Calu3 (cell line): ENCODE data around the gene KRTAP10-9. TPM values are rescaled to one million over a fixed set of nuclear protein-coding genes. Genes with fewer than 3 reads are reported as not detected.
"Not testable (repeated sequence)": the region's sequence is repeated elsewhere in the genome, so short reads cannot be mapped to it uniquely, and the experiment has no call there.

ENCODE experiments used
- BruUV-seq: library from RNA; stranded (reverse); fragments of 400-500 nt; replicated peaks from 2 replicates; lab custom pipeline; 2021; lab: Mats Ljungman, UMichigan
- CTCF ChIA-PET: fragments of 300-600 bp; sonication (Branson Sonifier 250); formaldehyde crosslinking; loops from one replicate; lab custom pipeline; 2022; ENCODE audit warnings: antibody characterized with exemption; lab: Charles Lee
- DNase-seq: peaks from one replicate; pipeline ENCODE4 v3.0.0; 2022
- H3K27ac Mint-ChIP-seq: one replicate; pipeline ENCODE4 v1.8.0; 2022; ENCODE audit warnings: mixed read lengths; ENCODE audit not compliant: unreplicated experiment
- H3K27me3 Mint-ChIP-seq: one replicate; pipeline ENCODE4 v1.8.0; 2022; ENCODE audit warnings: mixed read lengths; ENCODE audit not compliant: unreplicated experiment
- H3K36me3 Mint-ChIP-seq: one replicate; pipeline ENCODE4 v1.8.0; 2022; ENCODE audit warnings: mild to moderate bottlenecking, moderate library complexity, mixed read lengths; ENCODE audit not compliant: insufficient read depth, unreplicated experiment
- H3K4me1 Mint-ChIP-seq: one replicate; pipeline ENCODE4 v1.8.0; 2022; ENCODE audit warnings: mild to moderate bottlenecking, low read depth, mixed read lengths; ENCODE audit not compliant: unreplicated experiment
- H3K4me3 Mint-ChIP-seq: one replicate; pipeline ENCODE4 v1.8.0; 2022; ENCODE audit warnings: mild to moderate bottlenecking, low read depth, moderate library complexity, mixed read lengths; ENCODE audit not compliant: unreplicated experiment
- H3K9me3 Mint-ChIP-seq: one replicate; pipeline ENCODE4 v1.8.0; 2022; ENCODE audit warnings: low read depth, mixed read lengths; ENCODE audit not compliant: unreplicated experiment
- intact Hi-C: fragments of 100-400 bp; cut with micrococcal nuclease; formaldehyde crosslinking; loops from one replicate; pipeline ENCODE4 v1.10.0; 2022; ENCODE audit not compliant: unreplicated experiment
- total RNA-seq: library from RNA; stranded (reverse); gene quantifications from 2 replicates; pipeline ENCODE4 v1.2.3, GENCODE V29; 2022
- TF ChIP-seq, protein P1 (sequence below): fragments of 200-600 bp; IDR thresholded peaks from one replicate; pipeline ENCODE4 v1.8.0; 2022; ENCODE audit warnings: antibody characterized with exemption; ENCODE audit not compliant: unreplicated experiment

The KRTAP10-9 gene
- total RNA-seq, 1 experiment from 2014 or later = not detected

DNA sequence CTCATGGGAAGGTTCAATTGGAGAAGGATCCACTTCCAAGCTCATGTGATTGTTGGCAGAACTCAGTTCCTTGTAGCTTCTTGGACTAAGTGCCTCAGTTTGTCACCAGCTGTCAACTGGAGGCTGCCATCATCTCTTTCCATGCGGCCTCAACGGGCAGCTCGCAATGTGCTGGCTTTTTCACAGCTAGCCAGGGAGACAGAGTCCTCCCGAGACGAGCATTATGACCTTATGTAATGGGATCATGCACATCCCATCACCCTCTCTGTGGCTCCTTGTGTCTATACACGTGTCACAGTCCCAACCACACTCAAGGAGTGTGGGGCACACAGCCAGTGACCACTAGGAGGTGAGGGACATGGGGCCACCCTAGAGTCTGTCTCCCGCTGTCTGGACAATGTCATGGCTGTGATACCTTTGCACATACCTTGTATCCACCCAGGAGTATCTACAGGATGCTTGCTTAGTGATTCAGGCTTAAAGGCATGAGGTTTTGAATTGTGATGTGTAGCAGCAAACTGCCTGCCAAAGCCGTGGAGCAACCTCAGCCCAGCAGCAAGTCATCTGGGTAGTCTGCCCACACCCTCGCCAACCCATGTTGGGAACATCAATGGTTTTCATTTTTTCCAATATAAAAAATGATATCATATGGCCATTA is 30.7 kb upstream of the KRTAP10-9 start:
- Mint-ChIP-seq H3K27me3 (peaks cover 97% of the 10 kb centered on the region), H3K36me3 (peaks cover 5% of the 10 kb centered on the region), H3K9me3 (no peaks in the 10 kb centered on the region), H3K4me1 (no peaks in the 10 kb centered on the region), H3K27ac (no peak overlapping the region), H3K4me3 (no peak overlapping the region)
- DNase-seq = no peak
- intact Hi-C loops = no loop called here
- CTCF ChIA-PET = no interaction called here
- BruUV-seq = no TSS peak
- TF ChIP-seq, protein P1, sequence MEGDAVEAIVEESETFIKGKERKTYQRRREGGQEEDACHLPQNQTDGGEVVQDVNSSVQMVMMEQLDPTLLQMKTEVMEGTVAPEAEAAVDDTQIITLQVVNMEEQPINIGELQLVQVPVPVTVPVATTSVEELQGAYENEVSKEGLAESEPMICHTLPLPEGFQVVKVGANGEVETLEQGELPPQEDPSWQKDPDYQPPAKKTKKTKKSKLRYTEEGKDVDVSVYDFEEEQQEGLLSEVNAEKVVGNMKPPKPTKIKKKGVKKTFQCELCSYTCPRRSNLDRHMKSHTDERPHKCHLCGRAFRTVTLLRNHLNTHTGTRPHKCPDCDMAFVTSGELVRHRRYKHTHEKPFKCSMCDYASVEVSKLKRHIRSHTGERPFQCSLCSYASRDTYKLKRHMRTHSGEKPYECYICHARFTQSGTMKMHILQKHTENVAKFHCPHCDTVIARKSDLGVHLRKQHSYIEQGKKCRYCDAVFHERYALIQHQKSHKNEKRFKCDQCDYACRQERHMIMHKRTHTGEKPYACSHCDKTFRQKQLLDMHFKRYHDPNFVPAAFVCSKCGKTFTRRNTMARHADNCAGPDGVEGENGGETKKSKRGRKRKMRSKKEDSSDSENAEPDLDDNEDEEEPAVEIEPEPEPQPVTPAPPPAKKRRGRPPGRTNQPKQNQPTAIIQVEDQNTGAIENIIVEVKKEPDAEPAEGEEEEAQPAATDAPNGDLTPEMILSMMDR = no peak

DNA sequence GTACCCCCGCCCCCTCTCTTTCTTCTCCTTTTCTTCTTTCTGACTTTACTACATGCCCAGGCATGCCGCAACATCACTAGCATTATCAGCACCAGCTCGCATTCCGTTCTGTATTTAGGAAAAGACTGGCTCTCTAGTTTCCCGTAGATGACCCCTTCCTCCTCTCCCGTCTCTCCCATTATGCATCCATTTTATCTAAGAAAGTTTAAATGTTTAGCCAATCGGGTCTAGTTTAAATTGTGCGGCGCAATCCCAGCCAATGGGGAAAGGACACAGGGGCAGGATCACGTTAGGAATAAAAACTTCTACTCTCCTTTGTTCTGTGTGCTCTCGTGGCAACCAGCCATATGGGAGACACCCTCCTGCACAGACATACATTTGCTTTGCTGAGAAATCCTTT is 28.8 kb upstream of the KRTAP10-9 start:
- BruUV-seq = no TSS peak
- CTCF ChIA-PET = no interaction called here
- intact Hi-C loops = no loop called here
- Mint-ChIP-seq H3K27me3 (peaks cover 89% of the 10 kb centered on the region), H3K9me3 (no peaks in the 10 kb centered on the region), H3K4me3 (no peak overlapping the region), H3K4me1 (no peaks in the 10 kb centered on the region), H3K27ac (no peak overlapping the region), H3K36me3 (no peaks in the 10 kb centered on the region)
- TF ChIP-seq, protein P1 = no peak
- no peak for DNase-seq

DNA sequence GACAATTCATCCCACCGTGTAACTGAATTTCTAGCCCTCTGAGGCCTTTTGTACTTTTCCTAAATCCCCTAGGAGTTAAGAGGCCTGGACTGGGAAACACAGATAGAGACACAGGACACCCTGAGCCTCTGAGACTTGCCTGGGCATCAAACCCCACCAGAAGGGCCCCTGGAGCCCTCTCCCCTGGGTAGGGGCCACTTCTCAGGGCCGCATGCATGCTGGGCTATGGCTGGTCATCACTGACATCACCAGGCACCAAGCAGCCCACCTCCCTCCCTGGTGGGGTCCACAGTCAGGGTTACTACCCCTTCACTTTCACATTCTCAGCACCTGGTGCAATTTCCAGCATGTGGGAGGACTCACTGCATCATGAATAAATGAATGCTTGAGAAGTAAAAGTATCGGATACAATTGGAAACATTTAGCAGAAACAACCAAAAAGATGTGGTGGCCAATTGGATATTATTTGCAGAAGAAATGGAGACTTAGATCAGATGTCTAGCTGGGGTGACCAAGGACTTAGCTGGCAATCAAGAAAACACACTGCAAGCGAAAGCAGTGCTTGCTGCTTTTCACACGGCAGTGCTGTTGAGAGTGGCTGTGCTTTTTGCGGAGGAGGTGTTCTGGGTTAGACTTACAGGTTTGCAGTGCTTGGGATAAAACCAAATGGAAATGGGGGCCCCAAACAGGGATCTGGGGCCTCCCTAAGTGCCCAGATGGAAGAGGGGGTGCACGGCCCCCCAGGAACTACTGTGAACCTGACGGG is 27.4 kb upstream of the KRTAP10-9 start:
- TF ChIP-seq, protein P1 = no peak
- Mint-ChIP-seq H3K27ac (no peak overlapping the region), H3K4me3 (no peak overlapping the region), H3K4me1 (no peaks in the 10 kb centered on the region), H3K36me3 (no peaks in the 10 kb centered on the region), H3K9me3 (no peaks in the 10 kb centered on the region), H3K27me3 (peaks cover 81% of the 10 kb centered on the region)
- no TSS peak for BruUV-seq
- CTCF ChIA-PET = no interaction called here
- intact Hi-C loops = no loop called here
- no peak for DNase-seq

DNA sequence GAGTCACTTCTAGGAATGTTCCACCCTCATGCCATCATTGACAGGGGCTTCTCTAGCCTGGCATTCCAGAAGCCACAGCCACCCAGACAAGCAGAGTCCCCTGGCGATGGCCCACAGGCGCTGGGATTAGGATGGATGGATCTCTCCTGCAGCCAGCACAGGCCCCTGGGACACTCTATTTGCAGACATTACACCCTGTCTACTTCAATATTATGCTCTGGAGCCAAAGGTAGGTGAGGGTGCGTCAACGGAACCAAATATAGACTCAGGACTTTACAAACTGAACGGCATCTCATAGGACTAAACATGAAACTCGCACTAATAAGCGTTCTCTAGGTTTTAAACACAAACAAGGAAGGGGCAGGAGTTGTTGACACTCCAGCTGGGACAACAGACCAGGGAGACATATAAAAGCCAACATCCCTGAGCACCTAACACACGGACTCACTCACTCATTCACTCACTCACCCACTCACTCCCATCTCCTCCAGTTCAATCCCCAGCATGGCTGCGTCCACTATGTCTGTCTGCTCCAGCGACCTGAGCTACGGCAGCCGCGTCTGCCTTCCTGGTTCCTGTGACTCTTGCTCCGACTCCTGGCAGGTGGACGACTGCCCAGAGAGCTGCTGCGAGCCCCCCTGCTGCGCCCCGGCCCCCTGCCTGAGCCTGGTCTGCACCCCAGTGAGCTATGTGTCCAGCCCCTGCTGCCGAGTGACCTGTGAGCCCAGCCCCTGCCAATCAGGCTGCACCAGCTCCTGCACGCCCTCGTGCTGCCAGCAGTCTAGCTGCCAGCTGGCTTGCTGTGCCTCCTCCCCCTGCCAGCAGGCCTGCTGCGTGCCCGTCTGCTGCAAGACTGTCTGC is 26.5 kb upstream of the KRTAP10-9 start, which contains the start of gene KRTAP10-7:
TSS of gene KRTAP10-7 (plus strand) at position 480 of the 861 bp plus-strand sequence. CDS start at position 505, 25 bp downstream.
- intact Hi-C loops, H3K9me3 Mint-ChIP-seq, H3K4me1 Mint-ChIP-seq, BruUV-seq, CTCF ChIA-PET, H3K36me3 Mint-ChIP-seq, H3K27ac Mint-ChIP-seq, DNase-seq, H3K4me3 Mint-ChIP-seq: not testable (repeated sequence)
- peaks cover 81% of the 10 kb centered on the region for H3K27me3 Mint-ChIP-seq

DNA sequence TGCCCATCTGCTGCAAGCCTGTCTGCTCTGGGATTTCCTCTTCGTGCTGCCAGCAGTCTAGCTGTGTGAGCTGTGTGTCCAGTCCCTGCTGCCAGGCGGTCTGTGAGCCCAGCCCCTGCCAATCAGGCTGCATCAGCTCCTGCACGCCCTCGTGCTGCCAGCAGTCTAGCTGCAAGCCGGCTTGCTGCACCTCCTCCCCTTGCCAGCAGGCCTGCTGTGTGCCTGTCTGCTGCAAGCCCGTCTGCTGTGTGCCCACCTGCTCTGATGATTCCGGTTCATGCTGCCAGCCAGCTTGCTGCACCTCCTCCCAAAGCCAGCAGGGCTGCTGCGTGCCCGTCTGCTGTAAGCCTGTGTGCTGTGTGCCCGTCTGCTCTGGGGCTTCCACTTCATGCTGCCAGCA is 25.8 kb upstream of the KRTAP10-9 start:
- H3K4me3 Mint-ChIP-seq, H3K27ac Mint-ChIP-seq, H3K9me3 Mint-ChIP-seq, intact Hi-C loops, H3K4me1 Mint-ChIP-seq, BruUV-seq, CTCF ChIA-PET, H3K36me3 Mint-ChIP-seq, DNase-seq: not testable (repeated sequence)
- H3K27me3 Mint-ChIP-seq = peaks cover 80% of the 10 kb centered on the region
